Upper lobe of left lung (tissue), 6 donors: Measurements from ENCODE around the gene FNDC1. TPM values are rescaled to one million over a fixed set of nuclear protein-coding genes. Genes with fewer than 3 reads are reported as not detected.

Experiments used
- ATAC-seq, 2 donors: fragments of 200-7000 bp; cut with Tn5 transposase; one replicate each; pipeline ENCODE4 v1.9.1; 2022; ENCODE audit warnings: mild to moderate bottlenecking in 2 of 2, moderate library complexity in 2 of 2; ENCODE audit not compliant: low FRiP score in 2 of 2
- DNase-seq, 2 donors: peaks; one replicate each; pipeline ENCODE4 v3.0.0-alpha.2; 2019 to 2020
- H3K27ac ChIP-seq, 4 donors: fragments of 200-600 bp; sonication (generic); one replicate each; pipeline ENCODE4 v1.5.1; 2016 to 2019
- H3K27me3 ChIP-seq, 4 donors: fragments of 200-600 bp; sonication (generic); one replicate each; pipeline ENCODE4 v1.5.1; 2017 to 2019
- H3K36me3 ChIP-seq, 4 donors: fragments of 200-600 bp; sonication (generic); one replicate each; pipeline ENCODE4 v1.5.1; 2016 to 2019
- H3K4me1 ChIP-seq, 4 donors: fragments of 200-600 bp; sonication (generic); one replicate each; pipeline ENCODE4 v1.5.1; 2018 to 2019
- H3K4me3 ChIP-seq, 4 donors: fragments of 200-600 bp; sonication (generic); one replicate each; pipeline ENCODE4 v1.5.1; 2017 to 2019; ENCODE audit warnings: mild to moderate bottlenecking in 2 of 4, moderate library complexity in 1 of 4
- H3K9me3 ChIP-seq, 4 donors: fragments of 200-600 bp; sonication (generic); one replicate each; pipeline ENCODE4 v1.5.1; 2018 to 2019
- EP300 ChIP-seq, 4 donors: sonication (generic); formaldehyde crosslinking; IDR thresholded peaks; one replicate each; pipeline ENCODE4 v1.5.1; 2017; ENCODE audit warnings: antibody characterized with exemption in 4 of 4, control low read depth in 2 of 4
- POLR2A ChIP-seq, 4 donors: fragments of 450-650 bp; IDR thresholded peaks; one replicate each; pipeline ENCODE4 v1.5.1; 2016 to 2017; ENCODE audit warnings: antibody characterized with exemption in 4 of 4, mild to moderate bottlenecking in 2 of 4
- POLR2AphosphoS5 ChIP-seq, 2 donors: sonication (generic); formaldehyde crosslinking; IDR thresholded peaks; one replicate each; pipeline ENCODE4 v1.5.1; 2017; ENCODE audit warnings: antibody characterized with exemption in 2 of 2
- WGBS, 2 donors: methylation state at CpG; one replicate each; pipeline ENCODE4 v1.1.5; 2017 to 2018; 5-methylcytosine and 5-hydroxymethylcytosine counted together
- total RNA-seq, 6 donors: library from RNA; depleted of rRNA in 4 of 6; stranded (reverse); fragments of >200 nt in 4 of 6; gene quantifications; one replicate each; pipeline versions ENCODE4 v1.1.0 to v1.2.1, GENCODE V29; 2016 to 2021
- TF ChIP-seq, protein P1 (sequence below), 6 experiments: fragments of 450-650 bp in 4 of 6; fragments of 200-600 bp in 2 of 6; sonication (generic) in 2 of 6; IDR thresholded peaks; one replicate each; pipeline ENCODE4 v1.5.1; 2016 to 2019; ENCODE audit warnings: antibody characterized with exemption in 6 of 6
- donor health status: DM: no; HTN: no; CAD: no; lungs with moderate emphysema.
- donor health status: DM: no; HTN: yes; CAD: no; lungs with severe emphysema.

FNDC1 gene
- total RNA-seq, 6 donors from 2014 or later = 0.30 to 1.8 (median 0.65) TPM; not detected in 2

GRCh38 chr6:159125951-159126352 is 43.2 kb upstream of the FNDC1 start:
- Histone ChIP-seq H3K27me3 (no peaks in the 10 kb centered on the region), H3K9me3 (no peaks in the 10 kb centered on the region), H3K27ac (no peak overlapping the region), H3K36me3 (no peaks in the 10 kb centered on the region), H3K4me1 (no peaks in the 10 kb centered on the region), H3K4me3 (no peak overlapping the region)
- DNase-seq (no peak), ATAC-seq (no peak)
- 38 to 88% methylated on average over 2 to 5 of the region's 5 CpGs for WGBS, 2 donors
- TF ChIP-seq EP300 (IDR thresholded peaks at IDR 0.05) (no peak), POLR2A (IDR thresholded peaks at IDR 0.05) (no peak), POLR2AphosphoS5 (IDR thresholded peaks at IDR 0.05) (no peak)
- TF ChIP-seq, protein P1, sequence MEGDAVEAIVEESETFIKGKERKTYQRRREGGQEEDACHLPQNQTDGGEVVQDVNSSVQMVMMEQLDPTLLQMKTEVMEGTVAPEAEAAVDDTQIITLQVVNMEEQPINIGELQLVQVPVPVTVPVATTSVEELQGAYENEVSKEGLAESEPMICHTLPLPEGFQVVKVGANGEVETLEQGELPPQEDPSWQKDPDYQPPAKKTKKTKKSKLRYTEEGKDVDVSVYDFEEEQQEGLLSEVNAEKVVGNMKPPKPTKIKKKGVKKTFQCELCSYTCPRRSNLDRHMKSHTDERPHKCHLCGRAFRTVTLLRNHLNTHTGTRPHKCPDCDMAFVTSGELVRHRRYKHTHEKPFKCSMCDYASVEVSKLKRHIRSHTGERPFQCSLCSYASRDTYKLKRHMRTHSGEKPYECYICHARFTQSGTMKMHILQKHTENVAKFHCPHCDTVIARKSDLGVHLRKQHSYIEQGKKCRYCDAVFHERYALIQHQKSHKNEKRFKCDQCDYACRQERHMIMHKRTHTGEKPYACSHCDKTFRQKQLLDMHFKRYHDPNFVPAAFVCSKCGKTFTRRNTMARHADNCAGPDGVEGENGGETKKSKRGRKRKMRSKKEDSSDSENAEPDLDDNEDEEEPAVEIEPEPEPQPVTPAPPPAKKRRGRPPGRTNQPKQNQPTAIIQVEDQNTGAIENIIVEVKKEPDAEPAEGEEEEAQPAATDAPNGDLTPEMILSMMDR (IDR thresholded peaks at IDR 0.05) = no peak

- Histone ChIP-seq H3K36me3 (no peaks in the 10 kb centered on the region), H3K4me1 (no peaks in the 10 kb centered on the region), H3K27ac (no peak overlapping the region), H3K4me3 (no peak overlapping the region), H3K27me3 (no peaks in the 10 kb centered on the region), H3K9me3 (no peaks in the 10 kb centered on the region)
- ATAC-seq = no peak
- DNase-seq = no peak
- 69 to 80% methylated on average over 4 to 5 of the region's 5 CpGs for WGBS, 2 donors
- TF ChIP-seq EP300 (IDR thresholded peaks at IDR 0.05) (no peak), POLR2A (IDR thresholded peaks at IDR 0.05) (no peak), POLR2AphosphoS5 (IDR thresholded peaks at IDR 0.05) (no peak)
- TF ChIP-seq, protein P1 (IDR thresholded peaks at IDR 0.05) = no peak
Observed at GRCh38 chr6:159126590-159126989, 42.6 kb upstream of the FNDC1 start.

- Histone ChIP-seq H3K4me3 (no peak overlapping the region), H3K4me1 (no peaks in the 10 kb centered on the region), H3K27ac (no peak overlapping the region), H3K27me3 (no peaks in the 10 kb centered on the region), H3K9me3 (no peaks in the 10 kb centered on the region), H3K36me3 (no peaks in the 10 kb centered on the region)
- TF ChIP-seq, protein P1 (IDR thresholded peaks at IDR 0.05) = no peak
- no peak for TF ChIP-seq POLR2A (IDR thresholded peaks at IDR 0.05)
- no peak for TF ChIP-seq EP300 (IDR thresholded peaks at IDR 0.05)
- no peak for TF ChIP-seq POLR2AphosphoS5 (IDR thresholded peaks at IDR 0.05)
- DNase-seq = peak in 1 of 2 donors; percentile 67
- ATAC-seq = no peak
- 91 to 92% methylated on average over 8 to 12 of the region's 12 CpGs for WGBS, 2 donors
Observed at GRCh38 chr6:159127701-159128100, 41.5 kb upstream of the FNDC1 start.

GRCh38 chr6:159128978-159129377 is 40.2 kb upstream of the FNDC1 start:
- peak in 1 of 2 donors; percentile 69 for DNase-seq
- 98 to 99% methylated on average over 20 to 30 of the region's 30 CpGs for WGBS, 2 donors
- Histone ChIP-seq H3K4me1 (no peaks in the 10 kb centered on the region), H3K4me3 (no peak overlapping the region), H3K36me3 (no peaks in the 10 kb centered on the region), H3K27ac (no peak overlapping the region), H3K27me3 (no peaks in the 10 kb centered on the region), H3K9me3 (no peaks in the 10 kb centered on the region)
- ATAC-seq = no peak
- TF ChIP-seq POLR2AphosphoS5 (IDR thresholded peaks at IDR 0.05) (no peak), EP300 (IDR thresholded peaks at IDR 0.05) (no peak), POLR2A (IDR thresholded peaks at IDR 0.05) (no peak)

DNA sequence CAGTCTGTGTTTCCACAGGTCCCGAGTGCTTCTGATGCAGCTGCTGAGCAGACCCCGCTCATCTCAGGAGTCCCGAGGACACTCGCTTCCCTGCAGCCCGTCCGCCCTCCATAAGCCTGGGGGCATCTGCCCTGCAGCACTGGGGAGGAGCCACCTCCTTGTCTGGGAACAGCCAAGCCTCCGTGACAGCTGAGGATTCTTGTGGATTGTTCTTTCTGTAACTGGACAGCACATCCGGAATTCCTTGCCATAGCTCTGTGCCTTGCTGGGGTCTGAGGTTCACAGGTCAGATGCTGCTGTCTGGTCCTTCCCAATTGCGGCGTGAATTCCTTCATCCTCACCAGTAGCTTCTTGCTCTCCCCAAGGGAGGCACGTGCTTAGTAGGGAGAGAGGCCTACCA is 38.4 kb upstream of the FNDC1 start:
- 85 to 94% methylated on average over 4 to 11 of the region's 11 CpGs for WGBS, 2 donors
- DNase-seq (peak in 1 of 2 donors; percentile 53), ATAC-seq (no peak)
- Histone ChIP-seq H3K4me1 (no peaks in the 10 kb centered on the region), H3K27me3 (no peaks in the 10 kb centered on the region), H3K36me3 (no peaks in the 10 kb centered on the region), H3K4me3 (no peak overlapping the region), H3K9me3 (no peaks in the 10 kb centered on the region), H3K27ac (no peak overlapping the region)
- TF ChIP-seq, protein P1 (IDR thresholded peaks at IDR 0.05) = no peak
- TF ChIP-seq POLR2A (IDR thresholded peaks at IDR 0.05) (no peak), POLR2AphosphoS5 (IDR thresholded peaks at IDR 0.05) (no peak), EP300 (IDR thresholded peaks at IDR 0.05) (no peak)
